Measurements from ENCODE around the gene FGD4. TPM values are rescaled to one million over a fixed set of nuclear protein-coding genes. Genes with fewer than 3 reads are reported as not detected.

The FGD4 gene
- total and polyA plus RNA-seq, 8 donors: 5.5 to 138 (median 80.8) TPM

- no peaks in the 10 kb centered on the region for H3K27me3 ChIP-seq
- no peak overlapping the region for H3K4me3 ChIP-seq
- H3K4me1 ChIP-seq: peaks cover 13 to 94% (median 40%) of the 10 kb centered on the region in 4 donors
- intact Hi-C loops (cut with DNase I; ENCODE audit: low total_unique reads): no loop called here
- DNase-seq: no peak
- no peaks in the 10 kb centered on the region for H3K9me3 ChIP-seq
- no peak for TF ChIP-seq CTCF (IDR thresholded peaks at IDR 0.05)
- peak overlapping the region in 1 of 5 donors; percentile 31 for H3K27ac ChIP-seq
- no peaks in the 10 kb centered on the region for H3K36me3 ChIP-seq
These were observed 95.3 kb downstream of the FGD4 start for GRCh38 chr12:32494656-32495055.

GRCh38 chr12:32496946-32497345 lies 97.6 kb downstream of the FGD4 start:
- Histone ChIP-seq H3K4me3 (no peak overlapping the region), H3K27ac (no peak overlapping the region), H3K27me3 (no peaks in the 10 kb centered on the region), H3K36me3 (no peaks in the 10 kb centered on the region), H3K9me3 (no peaks in the 10 kb centered on the region), H3K4me1 (peaks cover 11 to 94% (median 46%) of the 10 kb centered on the region in 4 donors)
- no peak for DNase-seq
- intact Hi-C loops (cut with DNase I; ENCODE audit: low total_unique reads): no loop called here
- TF ChIP-seq CTCF (IDR thresholded peaks at IDR 0.05) (no peak), POLR2AphosphoS5 (IDR thresholded peaks at IDR 0.05) (no peak), POLR2A (IDR thresholded peaks at IDR 0.05) (no peak), EP300 (IDR thresholded peaks at IDR 0.05) (no peak)

- WGBS, 5 donors: 44 to 63% (median 58%) methylated on average over 4 of the region's 4 CpGs
- peak overlapping the region; percentile 38 to 84 (median 65) for H3K27ac ChIP-seq
- TF ChIP-seq POLR2AphosphoS5 (IDR thresholded peaks at IDR 0.05) (no peak), CTCF (IDR thresholded peaks at IDR 0.05) (no peak), EP300 (IDR thresholded peaks at IDR 0.05) (no peak), POLR2A (IDR thresholded peaks at IDR 0.05) (no peak)
- peaks cover 17 to 96% (median 54%) of the 10 kb centered on the region in 4 donors for H3K4me1 ChIP-seq
- no peaks in the 10 kb centered on the region for H3K36me3 ChIP-seq
- no peaks in the 10 kb centered on the region for H3K27me3 ChIP-seq
- intact Hi-C loops (cut with DNase I; ENCODE audit: low total_unique reads): no loop called here
- no peak overlapping the region for H3K4me3 ChIP-seq
- DNase-seq: no peak
- H3K9me3 ChIP-seq: no peaks in the 10 kb centered on the region
These were observed 98.5 kb downstream of the FGD4 start for GRCh38 chr12:32497864-32498263.

GRCh38 chr12:32499048-32499447 lies 99.7 kb downstream of the FGD4 start:
- Histone ChIP-seq H3K27me3 (no peaks in the 10 kb centered on the region), H3K4me1 (peaks cover 24 to 96% (median 60%) of the 10 kb centered on the region in 4 donors), H3K36me3 (no peaks in the 10 kb centered on the region), H3K27ac (peak overlapping the region; percentile 43 to 84 (median 74)), H3K4me3 (no peak overlapping the region), H3K9me3 (no peaks in the 10 kb centered on the region)
- peak; percentile 73 to 76 for DNase-seq
- TF ChIP-seq POLR2A (IDR thresholded peaks at IDR 0.05) (no peak), POLR2AphosphoS5 (IDR thresholded peaks at IDR 0.05) (peak in 2 of 3 donors; percentile 68 to 76), CTCF (IDR thresholded peaks at IDR 0.05) (no peak), EP300 (IDR thresholded peaks at IDR 0.05) (no peak)
- intact Hi-C loops (cut with DNase I; ENCODE audit: low total_unique reads): no loop called here
- 39 to 57% (median 49%) methylated on average over 6 of the region's 6 CpGs for WGBS, 5 donors
